HG03066 (cell line): ENCODE results near the gene CDKN1A.
"Not testable (repeated sequence)": the region's sequence is repeated elsewhere in the genome, so short reads cannot be mapped to it uniquely, and the experiment has no call there.

Experiments used
- ATAC-seq: cut with Tn5 transposase; IDR thresholded peaks from one replicate; pipeline ENCODE4 v1.9.1; 2021; ENCODE audit warnings: low read depth; ENCODE audit not compliant: unreplicated experiment

The CDKN1A gene

DNA sequence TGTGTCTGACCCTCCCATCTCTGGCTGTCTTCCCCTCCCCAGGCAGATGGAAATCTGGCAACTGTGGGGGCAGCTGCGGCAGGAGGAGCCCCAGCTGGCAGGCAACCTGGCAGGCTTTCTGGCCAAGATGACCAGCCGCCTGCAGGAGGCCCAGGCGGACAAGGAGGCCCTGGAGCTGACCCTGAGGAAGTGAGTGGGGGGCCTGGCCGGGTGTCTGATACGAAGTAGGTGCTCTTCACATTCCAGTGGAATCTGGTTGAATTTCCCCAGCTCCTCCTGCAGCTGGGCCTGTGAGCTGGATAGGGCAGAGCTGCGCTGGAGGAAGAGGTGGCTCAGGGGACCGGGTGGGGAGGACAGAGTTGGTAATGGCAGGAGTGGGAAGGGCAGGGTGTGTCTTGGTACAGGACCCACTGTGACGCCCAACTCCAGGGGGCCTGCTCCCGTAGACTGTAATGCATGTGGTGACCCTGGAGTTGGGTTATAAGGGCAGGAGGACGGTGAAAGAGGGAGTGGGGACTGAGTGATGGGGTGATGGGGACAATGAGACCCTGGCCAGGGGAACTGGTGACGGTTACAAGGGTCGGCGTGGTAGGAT lies 38.8 kb downstream of the CDKN1A start:
- ATAC-seq, result no peak

DNA sequence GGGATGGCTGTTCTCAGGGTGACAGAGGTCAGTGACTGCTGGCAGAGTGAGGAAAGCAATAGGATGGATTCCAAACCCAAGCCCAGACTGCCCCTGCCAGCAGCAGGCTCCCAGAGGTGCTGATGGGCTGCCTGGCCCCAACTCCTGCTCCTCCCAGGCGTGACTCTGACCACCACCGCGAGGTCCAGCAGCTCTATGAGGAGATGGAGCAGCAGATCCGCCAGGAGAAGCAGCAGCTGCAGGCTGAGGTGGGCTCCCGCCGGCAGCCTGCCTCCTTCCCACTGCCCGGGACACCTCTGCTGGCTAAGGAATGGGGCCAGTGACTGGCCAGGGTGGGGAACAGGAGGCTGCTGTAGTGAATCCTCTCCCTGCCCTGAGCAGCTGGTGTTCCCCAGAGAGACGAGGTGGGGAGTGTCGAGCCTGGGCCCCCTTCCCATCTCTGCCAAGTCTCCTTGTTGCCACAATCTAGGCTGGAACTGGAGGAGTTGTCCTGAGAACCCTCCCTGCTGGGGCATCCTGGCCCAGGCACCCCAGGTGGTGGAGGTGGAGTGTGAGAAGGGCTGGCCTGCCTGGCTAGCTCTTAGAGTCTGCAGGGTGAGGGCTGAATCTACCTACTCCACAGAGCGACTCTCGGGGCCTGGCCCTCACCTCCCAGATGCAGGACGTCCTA lies 39.5 kb downstream of the CDKN1A start:
- no peak for ATAC-seq

DNA sequence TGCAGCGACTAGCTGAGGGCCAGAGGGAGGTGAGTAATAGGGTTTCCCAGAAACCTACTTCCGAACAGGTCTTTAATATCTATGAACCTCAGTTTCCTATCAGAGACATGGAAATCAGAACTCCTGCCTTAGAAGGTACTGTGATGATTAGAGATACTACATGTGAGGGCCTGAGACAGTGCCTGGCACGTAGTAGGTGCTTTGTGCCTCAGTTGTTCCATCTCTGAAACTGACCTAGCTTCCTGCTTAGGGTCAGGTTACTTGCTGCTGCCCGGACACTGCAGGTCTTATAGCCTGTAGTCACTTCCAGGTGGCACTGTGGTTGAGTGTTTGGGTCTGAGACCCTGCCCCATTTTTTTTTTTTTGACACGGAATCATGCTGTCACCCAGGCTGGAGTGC lies 40.0 kb downstream of the CDKN1A start:
- ATAC-seq, result no peak

DNA sequence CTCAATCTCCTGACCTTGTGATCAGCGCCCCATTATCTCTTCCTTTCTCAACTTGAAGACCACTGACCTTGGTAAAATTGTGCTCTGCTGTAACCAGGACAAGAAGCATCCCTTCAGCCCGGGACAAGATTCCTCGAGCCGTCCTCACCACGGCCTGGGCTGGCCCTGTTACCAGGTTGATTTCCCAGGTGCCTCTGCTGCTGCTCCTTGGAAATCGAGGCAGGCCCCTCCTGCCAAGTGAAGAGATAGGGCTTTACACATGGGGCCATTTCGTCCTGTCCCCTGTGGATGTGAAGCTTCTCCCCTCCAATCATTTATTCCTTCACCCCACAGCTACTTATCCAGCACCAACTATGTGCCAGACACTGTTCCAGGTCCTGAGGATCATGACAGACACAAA lies 40.6 kb downstream of the CDKN1A start:
- ATAC-seq, result no peak

DNA sequence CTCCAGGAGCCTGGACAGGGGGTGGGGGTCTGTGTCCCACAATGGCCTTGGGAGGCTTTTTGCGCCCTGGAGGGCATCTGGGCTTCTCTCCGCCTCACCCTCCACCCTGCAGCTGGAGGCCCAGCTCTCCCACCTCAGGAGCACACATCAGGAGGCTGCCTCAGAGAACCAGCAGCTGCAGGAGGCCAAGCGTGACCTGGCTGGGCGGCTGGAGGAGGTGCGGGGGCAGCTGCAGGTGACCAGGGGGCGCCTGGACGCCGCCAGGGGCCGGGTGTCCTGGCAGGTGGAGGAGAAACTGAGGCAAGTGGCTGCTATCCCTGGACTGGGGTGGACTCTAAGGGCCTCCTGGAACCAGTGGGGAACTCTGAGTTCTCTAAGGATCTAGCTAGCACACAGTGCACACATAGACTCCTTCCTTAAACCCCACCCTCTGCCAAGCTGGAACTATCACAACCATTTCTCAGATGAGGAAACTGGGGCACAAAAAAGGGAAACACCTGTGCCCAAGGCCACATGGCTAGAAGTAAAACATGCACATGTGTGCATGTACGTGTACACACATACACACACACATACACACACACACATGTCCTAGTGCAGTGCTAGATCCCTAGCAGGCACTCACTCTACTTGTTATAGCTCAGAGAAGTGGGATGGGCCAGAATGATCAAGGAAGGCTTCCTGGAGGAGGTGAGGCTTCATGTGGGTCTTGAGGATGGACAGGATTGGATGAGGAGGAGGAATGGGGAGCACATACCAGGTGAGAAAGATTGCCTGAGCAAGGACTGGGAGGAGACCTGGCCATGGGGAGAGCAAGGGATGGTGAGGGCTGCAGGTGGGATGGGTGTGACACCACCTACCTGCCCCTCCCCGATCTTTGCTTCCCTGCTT lies 42.0 kb downstream of the CDKN1A start:
- ATAC-seq, result no peak

DNA sequence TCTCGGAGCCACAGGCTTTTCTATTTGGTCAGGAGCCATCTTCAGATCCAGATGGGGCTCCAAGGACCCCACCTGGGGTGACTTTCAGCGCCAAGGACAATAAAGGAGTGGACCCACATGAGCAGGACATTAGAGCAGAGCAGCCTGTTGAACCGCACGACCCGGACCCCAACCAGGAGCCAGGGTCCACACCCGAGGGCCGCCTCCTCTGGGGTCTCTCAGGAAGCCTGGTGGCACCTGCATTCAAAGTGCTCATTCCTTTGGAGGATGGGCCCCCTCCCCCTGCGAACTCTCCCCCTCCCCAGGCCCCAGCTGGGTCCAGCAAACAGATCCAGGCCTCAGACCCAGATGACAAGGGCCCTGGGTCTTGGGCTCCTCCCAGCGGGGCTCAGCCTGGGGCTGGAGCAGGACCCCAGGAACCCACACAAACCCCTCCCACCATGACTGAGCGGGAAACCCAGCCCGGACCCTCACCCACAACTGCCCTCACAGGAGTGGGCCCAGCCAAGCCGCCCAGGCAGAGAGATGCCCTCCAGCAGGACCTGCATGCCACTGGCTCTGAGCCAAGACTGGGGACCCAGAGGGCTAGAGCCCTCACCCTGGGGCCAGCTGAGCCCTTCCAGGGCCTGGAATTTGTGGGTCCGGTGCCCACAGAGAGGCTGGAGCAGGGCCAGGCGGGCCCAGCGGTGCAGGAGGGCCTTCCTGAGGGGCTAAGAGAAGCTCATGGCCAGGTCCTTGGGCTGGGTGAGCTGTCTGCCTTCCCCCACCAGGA lies 43.0 kb downstream of the CDKN1A start:
- no peak for ATAC-seq

DNA sequence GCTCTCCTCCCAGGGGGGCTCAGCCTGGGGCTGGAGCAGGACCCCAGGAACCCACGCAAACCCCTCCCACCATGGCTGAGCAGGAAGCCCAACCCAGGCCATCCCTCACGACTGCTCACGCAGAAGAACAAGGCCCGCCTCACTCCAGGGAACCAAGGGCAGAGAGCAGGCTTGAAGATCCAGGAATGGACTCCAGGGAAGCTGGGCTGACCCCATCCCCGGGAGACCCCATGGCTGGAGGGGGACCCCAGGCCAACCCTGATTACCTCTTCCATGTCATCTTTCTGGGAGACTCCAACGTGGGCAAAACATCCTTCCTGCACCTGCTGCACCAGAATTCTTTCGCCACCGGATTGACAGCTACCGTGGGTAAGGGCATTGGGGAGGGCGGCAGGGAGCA lies 43.9 kb downstream of the CDKN1A start:
- ATAC-seq, result no peak

DNA sequence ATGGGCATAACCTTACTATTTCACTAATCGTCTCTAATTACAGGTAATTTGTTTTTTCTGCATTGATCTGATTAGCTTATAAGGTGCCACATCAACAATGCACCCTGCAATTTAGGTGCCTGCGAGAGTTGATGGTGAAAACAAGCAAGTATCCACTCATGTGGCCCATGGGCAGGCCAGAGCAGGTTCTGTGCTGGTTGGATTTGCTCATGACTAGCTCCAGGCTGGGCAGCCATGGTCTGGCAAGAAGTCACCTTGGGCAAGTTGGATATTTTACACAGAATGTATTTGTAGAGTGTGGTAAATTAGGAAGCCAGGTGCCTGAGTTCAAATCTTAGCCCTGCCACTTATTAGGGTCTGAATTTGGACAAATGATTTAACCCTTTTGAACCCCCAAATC lies 44.4 kb downstream of the CDKN1A start:
- ATAC-seq, result no peak

DNA sequence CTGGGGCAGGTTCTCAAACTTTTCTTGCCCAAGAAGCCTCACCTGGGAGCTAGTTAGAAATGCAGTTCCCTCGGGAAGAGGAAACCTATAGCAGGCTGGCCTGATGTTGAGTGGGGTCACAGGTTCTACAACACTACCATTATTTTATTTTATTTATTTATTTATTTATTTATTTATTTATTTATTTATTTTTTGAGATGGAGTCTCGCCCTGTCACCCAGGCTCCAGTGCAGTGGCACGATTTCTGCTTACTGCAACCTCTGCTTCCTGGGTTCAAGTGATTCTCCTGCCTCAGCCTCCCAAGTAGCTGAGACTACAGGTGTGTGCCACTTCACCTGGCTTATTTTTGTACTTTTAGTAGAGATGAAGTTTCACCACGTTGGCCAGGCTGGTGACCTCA lies 45.5 kb downstream of the CDKN1A start:
- not testable (repeated sequence) for ATAC-seq

DNA sequence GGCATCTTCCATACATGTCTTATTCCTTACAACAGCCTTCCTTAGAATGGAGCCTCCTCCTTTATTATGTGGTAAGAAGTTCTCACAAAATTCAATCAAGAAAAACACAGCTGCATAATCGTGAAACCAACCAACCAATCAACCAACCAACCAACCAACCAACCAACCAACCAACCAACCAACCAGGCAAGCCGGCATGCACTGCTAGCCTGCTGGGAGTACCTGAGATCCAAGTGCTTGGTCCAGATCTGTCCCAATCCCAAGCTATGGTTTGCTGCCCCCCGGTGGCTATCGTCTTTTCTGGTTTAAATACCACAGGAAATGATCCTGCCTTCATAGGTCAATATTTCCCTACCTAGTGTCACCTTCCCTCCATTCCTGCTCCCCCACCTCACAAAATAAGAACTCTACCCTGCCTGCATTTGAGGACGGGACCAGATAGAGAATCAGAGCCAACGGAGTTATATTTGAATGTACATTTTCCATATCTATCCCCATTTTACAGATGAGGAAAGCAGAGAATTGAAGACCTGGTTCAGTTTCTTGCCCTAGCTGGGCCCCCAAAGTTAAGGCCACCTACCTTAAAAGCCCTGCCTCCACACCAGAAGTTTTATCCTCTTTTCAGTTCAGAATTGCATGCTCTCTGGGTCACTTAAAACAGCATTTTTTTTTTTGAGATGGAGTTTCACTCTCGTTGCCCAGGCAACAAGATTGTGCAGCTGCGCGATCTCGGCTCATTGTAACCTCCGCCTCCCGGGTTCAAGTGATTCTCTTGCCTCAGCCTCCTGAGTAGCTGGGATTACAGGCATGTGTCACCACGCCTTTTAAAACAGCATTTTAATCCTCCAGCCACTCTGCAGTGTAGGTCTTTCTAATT lies 46.2 kb downstream of the CDKN1A start:
- ATAC-seq, result no peak

DNA sequence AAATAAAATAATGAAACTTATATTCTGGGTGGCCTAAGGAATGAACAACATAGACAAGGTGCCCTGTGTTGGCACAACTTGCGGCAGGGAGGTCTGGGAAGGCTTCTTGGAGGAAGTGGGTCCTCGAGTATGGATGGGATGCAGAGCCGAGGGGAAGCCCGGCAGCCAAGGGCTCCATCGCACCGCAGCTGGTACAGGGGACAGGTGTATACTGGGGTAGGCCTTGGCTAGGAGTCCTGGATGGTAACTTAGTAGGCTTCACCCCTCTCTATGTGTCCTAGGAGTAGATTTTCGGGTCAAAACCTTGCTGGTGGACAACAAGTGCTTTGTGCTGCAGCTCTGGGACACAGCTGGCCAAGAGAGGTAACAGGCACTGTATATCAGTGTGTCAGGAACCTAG lies 47.1 kb downstream of the CDKN1A start:
- no peak for ATAC-seq

DNA sequence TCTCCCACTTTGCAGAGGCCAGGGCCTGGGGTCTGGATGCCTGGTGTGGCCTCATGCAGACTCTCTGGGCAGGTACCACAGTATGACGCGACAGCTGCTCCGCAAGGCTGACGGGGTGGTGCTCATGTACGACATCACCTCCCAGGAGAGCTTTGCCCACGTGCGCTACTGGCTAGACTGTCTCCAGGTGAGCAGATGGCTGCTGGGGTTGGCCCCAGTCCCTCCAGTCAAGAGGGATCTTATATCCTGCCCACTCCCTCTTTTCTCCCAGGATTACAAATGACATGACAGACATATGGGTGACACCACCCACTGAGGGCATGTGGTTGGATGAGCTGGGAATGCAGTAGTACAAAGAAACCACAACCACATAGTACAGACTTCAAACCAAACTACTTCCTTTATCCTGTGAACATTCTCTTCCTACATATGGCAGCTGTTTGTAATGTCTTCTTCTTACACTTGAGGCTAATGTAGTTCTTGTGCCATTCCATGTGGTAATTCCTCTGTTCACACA lies 49.0 kb downstream of the CDKN1A start:
- no peak for ATAC-seq

DNA sequence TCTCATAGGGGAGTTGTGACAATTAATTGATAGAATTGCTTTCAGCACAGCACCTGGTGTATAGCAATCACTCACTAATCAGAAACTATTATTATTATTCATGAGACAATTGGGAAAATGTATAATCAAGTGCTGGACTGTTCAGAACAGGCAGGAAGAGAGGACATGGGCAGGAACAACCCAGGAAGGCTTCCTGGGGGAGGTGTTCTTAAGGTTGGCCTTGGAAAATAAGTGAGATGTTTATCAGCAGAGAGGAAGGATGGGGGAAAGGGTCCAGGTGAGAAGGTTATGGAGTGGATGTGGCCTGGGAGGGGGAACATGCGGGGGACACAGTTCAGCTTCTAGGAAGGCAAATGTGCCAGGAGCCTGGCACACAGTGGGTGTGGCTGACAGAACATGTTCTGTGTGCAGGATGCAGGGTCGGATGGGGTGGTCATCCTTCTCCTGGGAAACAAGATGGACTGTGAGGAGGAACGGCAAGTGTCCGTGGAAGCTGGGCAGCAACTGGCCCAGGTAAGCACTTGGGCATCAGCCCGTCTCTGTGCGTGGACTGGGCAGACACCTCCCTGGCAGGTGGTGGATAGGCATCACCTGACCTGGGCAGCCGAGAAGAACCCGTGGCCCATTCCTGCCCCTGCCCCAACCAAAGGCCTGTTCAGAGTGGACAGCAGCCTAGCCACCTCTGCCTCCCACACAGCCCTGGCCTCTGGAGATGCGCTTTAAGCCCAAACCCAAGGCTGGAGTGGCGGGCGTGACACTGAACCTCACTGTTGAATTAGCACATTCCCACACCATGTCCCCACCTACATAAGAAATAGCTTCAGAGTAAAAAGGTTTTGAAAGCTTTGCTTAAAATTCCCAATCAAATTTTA lies 50.0 kb downstream of the CDKN1A start:
- ATAC-seq, result no peak

DNA sequence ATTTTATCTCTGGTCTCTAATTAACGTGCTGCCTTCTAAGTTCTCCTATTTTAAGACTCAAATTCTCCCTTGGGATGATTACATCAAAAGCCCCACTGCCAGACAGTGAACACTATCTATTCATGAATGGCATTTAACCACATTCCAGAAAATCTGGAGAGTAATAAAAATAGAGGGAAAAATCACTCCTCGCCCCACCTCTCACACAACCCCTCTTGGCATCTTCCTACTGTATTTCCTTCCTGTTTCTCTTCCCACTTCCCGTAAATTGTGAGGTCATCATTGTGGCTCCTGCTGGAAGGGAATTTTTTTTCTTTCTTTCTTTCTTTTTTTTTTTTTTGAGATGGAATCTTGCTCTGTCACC lies 50.6 kb downstream of the CDKN1A start:
- no peak for ATAC-seq

DNA sequence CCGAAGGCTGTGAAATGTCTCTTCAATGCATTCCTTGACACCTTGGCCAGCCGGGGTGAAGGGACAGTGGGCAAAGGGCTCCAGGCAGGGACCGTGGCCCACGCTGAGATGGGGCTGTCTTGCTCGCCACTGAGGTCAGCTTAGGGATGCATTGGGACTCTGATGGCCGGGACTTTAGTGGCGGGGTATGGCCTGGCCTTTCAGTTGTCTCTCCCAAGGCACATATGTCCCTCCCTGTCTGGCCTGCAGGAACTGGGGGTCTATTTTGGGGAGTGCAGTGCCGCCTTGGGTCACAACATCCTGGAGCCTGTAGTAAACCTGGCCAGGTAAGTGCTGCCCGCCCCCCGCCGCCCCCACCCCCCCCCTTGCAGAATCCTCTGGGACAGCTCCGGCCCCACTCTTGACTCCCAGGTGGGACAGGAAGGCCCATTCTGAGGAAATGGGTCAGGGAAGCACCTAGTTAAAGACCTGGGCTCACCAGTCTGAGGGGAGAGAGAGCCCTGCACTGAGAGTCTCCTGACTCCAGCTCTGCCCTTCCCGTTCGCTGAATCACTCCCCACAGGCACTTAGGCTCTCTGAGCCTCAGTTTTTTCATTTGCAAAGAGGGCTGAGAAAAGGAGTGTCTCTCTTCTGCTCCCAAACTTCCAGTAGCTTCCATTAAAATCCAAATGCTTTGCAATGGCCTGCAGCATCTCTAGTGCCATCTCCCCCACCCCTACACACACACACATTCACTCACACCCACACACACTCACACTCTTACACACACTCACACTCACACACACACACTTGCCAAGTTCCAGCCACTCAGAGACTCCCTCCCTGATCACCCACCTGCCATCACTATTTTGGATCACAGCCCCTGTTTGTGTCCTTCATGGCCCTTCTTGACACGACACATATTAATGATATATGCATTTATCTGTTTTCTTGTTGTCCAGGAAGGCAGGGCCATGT lies 52.2 kb downstream of the CDKN1A start:
- ATAC-seq, result no peak

DNA sequence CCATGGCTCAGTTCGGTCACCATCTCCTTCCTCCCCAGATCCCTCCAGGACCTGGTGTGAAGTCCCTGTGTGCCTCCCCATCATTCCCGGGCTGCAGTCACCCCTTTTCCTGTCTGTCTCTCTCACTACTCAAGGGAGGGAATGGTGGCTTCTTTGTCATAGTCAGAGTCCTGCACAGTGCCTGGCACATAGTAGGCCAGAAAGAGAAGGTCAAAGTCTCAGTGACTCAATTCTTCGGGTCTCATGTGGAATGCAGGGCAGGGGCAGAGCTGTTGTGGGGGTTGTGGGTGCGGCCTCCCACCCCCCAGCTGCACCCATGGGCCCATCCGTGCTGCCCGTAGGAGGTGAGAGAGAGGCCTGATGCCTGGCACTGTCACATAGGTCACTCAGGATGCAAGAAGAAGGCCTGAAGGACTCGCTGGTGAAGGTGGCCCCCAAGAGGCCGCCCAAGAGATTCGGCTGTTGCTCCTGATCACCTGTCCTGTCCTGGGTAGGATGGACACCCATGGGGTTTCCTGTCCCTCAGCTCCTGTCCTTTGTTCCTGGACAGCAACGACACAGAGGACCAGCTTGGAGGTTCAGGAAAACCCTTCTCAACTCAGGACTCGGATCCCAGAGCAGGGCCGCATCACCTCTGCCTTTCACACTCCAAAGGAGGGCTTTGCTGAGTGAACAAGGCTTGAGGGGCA lies 53.3 kb downstream of the CDKN1A start:
- no peak for ATAC-seq

DNA sequence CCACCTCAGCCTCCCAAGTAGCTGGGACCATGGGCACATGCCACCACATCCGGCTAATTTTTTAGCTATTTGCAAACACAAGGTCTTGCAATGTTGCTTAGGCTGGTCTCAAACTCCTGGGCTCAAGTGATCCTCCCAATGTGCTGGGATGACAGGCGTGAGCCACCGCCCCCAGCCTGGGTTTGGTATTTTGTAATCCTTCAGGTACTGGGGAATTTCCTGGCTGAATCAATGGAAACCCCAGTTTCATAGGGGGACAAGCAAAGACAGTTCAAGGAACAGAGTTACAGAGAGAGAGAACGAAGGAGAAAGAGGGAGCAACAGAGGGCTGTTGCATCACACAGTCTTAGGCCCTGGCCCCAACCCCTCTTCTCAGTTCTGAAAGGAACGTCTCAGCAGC lies 54.8 kb downstream of the CDKN1A start:
- ATAC-seq, result no peak
